GM12892 (cell line): ENCODE measurements around the gene CACNA2D2.

Experiments used
- POLR2A ChIP-seq: IDR thresholded peaks from 2 replicates; pipeline ENCODE4 v1.6.1; 2011; ENCODE audit warnings: low read depth, low read length, control low read depth
- POLR2AphosphoS5 ChIP-seq: IDR thresholded peaks from 2 replicates; pipeline ENCODE4 v1.6.1; 2011; ENCODE audit warnings: low read depth, low read length, control low read depth

DNA sequence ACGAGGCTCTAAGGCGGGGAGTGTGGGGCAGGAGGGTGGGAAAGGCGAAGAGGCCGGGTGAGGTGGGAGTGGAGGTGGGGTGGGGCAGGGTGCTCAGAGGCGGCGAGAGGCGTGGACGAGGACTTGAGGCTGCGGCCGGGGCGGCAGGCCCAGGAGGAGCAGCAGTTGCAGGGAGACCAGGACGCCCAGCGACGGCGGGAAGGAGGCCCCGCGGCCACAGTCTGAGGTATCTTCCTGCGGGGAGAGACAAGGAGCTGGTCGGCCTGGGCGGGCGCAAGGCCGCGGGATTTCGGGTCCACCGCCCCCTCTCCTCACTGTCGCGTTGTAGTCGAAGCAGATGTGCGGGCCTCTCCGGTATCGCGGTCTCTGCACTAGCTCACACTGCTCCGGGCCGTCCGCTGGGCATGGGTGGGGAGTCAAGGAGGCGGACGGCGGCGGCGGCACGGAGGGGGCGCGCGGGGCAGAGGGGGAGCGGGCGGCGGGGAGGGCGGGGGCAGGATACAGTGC lies 138.8 kb downstream of the CACNA2D2 start:
- no peak for TF ChIP-seq POLR2AphosphoS5
- TF ChIP-seq POLR2A, result no peak
